HepG2 (cell line): ENCODE results near the gene LUC7L2. TPM values are rescaled to one million over a fixed set of nuclear protein-coding genes. Genes with fewer than 3 reads are reported as not detected.
"Not testable (repeated sequence)": the region's sequence is repeated elsewhere in the genome, so short reads cannot be mapped to it uniquely, and the experiment has no call there.

ENCODE experiments used
- ATAC-seq: fragments of 200-7000 bp; cut with Tn5 transposase; 3 replicates; pipeline ENCODE4 v1.9.1; 2020; ENCODE audit warnings: mild to moderate bottlenecking, moderate library complexity
- BruUV-seq: library from RNA; stranded (reverse); fragments of 400-500 nt; replicated peaks from 2 replicates; lab custom pipeline; 2021; lab: Mats Ljungman, UMichigan
- CTCF ChIA-PET: fragments of 300-600 bp; formaldehyde crosslinking; extraction: SDS; loops from one replicate; lab custom pipeline; 2021; ENCODE audit warnings: low total read pairs, inconsistent platforms, low intra/inter-chr PET ratio; lab: Yijun Ruan, JAX
- POLR2A ChIA-PET: fragments of 350-600 bp; sonication (Branson Sonifier 250); formaldehyde crosslinking; loops from one replicate; lab custom pipeline; 2020; ENCODE audit warnings: antibody characterized with exemption, inconsistent platforms; lab: Yijun Ruan, JAX
- DNase-seq: peaks from one replicate; pipeline ENCODE4 v3.0.0-alpha.2; 2015; ENCODE audit warnings: low spot score
- FAIRE-seq: peaks from 3 replicates; lab custom pipeline; 2011; peaks lifted over from hg19 to GRCh38; lab: Jason Lieb, UNC
- H2AFZ ChIP-seq: one replicate; pipeline ENCODE4 v1.6.1; 2011; ENCODE audit warnings: low read length, inconsistent platforms
- H3K27ac ChIP-seq: fragments of 300-600 bp; 3 replicates; pipeline ENCODE4 v1.8.0; 2011; ENCODE audit warnings: mixed run types, mild to moderate bottlenecking, mixed read lengths, low read length, inconsistent platforms; ENCODE audit not compliant: insufficient read depth; ENCODE audit errors: extremely low read length
- H3K27me3 ChIP-seq, 2 experiments: fragments of 200-600 bp in 1 of 2; 2 replicates in 1 of 2; 3 replicates in 1 of 2; pipeline versions ENCODE4 v1.6.0 to v1.8.0; 2011; ENCODE audit warnings: low read length in 2 of 2, mild to moderate bottlenecking in 2 of 2, moderate library complexity in 2 of 2, inconsistent platforms in 1 of 2; ENCODE audit not compliant: insufficient read depth in 2 of 2, control insufficient read depth in 1 of 2
- H3K36me3 ChIP-seq, 2 experiments: fragments of 200-600 bp in 1 of 2; replicated peaks in 1 of 2; 2 replicates in 1 of 2; 3 replicates in 1 of 2; pipeline versions ENCODE4 v1.5.1 to v1.8.0; 2011; ENCODE audit warnings: low read length in 2 of 2, inconsistent platforms in 1 of 2; ENCODE audit not compliant: insufficient read depth in 2 of 2, control insufficient read depth in 1 of 2
- H3K4me1 ChIP-seq: 2 replicates; pipeline ENCODE4 v1.5.1; 2012; ENCODE audit warnings: low read length, inconsistent platforms; ENCODE audit not compliant: insufficient read depth
- H3K4me2 ChIP-seq: 2 replicates; pipeline ENCODE4 v1.6.0; 2011; ENCODE audit warnings: low read depth, low read length, inconsistent platforms
- H3K4me3 ChIP-seq, 3 experiments: fragments of 200-600 bp in 1 of 3; sonication (generic), shearing (Covaris generic) in 1 of 3; replicated peaks in 1 of 3; 2 replicates each; pipeline ENCODE4 v1.5.1; 2011 to 2016; ENCODE audit warnings: low read length in 3 of 3, inconsistent platforms in 2 of 3, low read depth in 2 of 3, mild to moderate bottlenecking in 2 of 3, control low read depth in 1 of 3, mixed read lengths in 1 of 3; ENCODE audit not compliant: insufficient read depth in 1 of 3
- H3K79me2 ChIP-seq: one replicate; pipeline ENCODE4 v1.6.1; 2011; ENCODE audit warnings: low read length, inconsistent platforms; ENCODE audit not compliant: insufficient read depth
- H3K9ac ChIP-seq: 2 replicates; pipeline ENCODE4 v1.6.0; 2011; ENCODE audit warnings: mild to moderate bottlenecking, low read depth, low read length, inconsistent platforms; ENCODE audit not compliant: insufficient read depth
- H3K9me3 ChIP-seq: 2 replicates; pipeline ENCODE4 v1.5.1; 2012; ENCODE audit warnings: mild to moderate bottlenecking, low read length
- H4K20me1 ChIP-seq: 2 replicates; pipeline ENCODE4 v1.6.0; 2011; ENCODE audit warnings: inconsistent platforms, mild to moderate bottlenecking, low read length, moderate library complexity; ENCODE audit not compliant: insufficient read depth
- GTF2F1 ChIP-seq: fragments of 150-350 bp; IDR thresholded peaks from 2 replicates; pipeline ENCODE4 v1.6.1; 2014; ENCODE audit warnings: low read length
- MNT ChIP-seq: fragments of 450-650 bp; IDR thresholded peaks from 2 replicates; pipeline ENCODE4 v1.6.1; 2016
- MYC ChIP-seq: sonication (generic); formaldehyde crosslinking; IDR thresholded peaks from 2 replicates; pipeline ENCODE4 v1.9.0; 2021; ENCODE audit warnings: missing genetic modification reagents, borderline replicate concordance
- PATZ1 ChIP-seq: sonication (generic); formaldehyde crosslinking; IDR thresholded peaks from 2 replicates; pipeline ENCODE4 v1.4.0; 2020; ENCODE audit warnings: missing genetic modification reagents
- POLR2AphosphoS2 ChIP-seq: IDR thresholded peaks from 2 replicates; pipeline ENCODE4 v1.6.1; 2011; ENCODE audit warnings: low read depth, low read length, improper control_type of control experiment
- TBX3 ChIP-seq: fragments of 450-650 bp; IDR thresholded peaks from 2 replicates; pipeline ENCODE4 v1.6.1; 2017; ENCODE audit warnings: antibody characterized with exemption, mild to moderate bottlenecking, inconsistent platforms, borderline replicate concordance
- ZNF646 ChIP-seq: sonication (generic); formaldehyde crosslinking; IDR thresholded peaks from 2 replicates; pipeline ENCODE4 v1.9.0; 2021; ENCODE audit warnings: mild to moderate bottlenecking, missing genetic modification reagents
- WGBS: methylation state at CpG from one replicate; pipeline ENCODE4 v1.1.6; 2017; ENCODE audit warnings: low lambda C conversion rate; 5-methylcytosine and 5-hydroxymethylcytosine counted together
- in situ Hi-C: cut with HindIII; loops from 2 replicates; pipeline ENCODE4 v1.10.0; 2017; ENCODE audit warnings: low pct_unique_long_range_greater_than_20kb; ENCODE audit not compliant: extremely low pct_ligation_motif_present
- intact Hi-C: fragments of 100-400 bp; cut with micrococcal nuclease; formaldehyde crosslinking; loops from one replicate; pipeline ENCODE4 v1.10.0; 2022; ENCODE audit not compliant: unreplicated experiment
- polyA plus RNA-seq, 8 experiments: library from polyadenylated mRNA; depleted of rRNA in 3 of 8; stranded (reverse) in 7 of 8; unstranded in 1 of 8; fragments of >200 nt; fragmentation: Illumina TruSeq in 4 of 8; extraction: Trizol in 4 of 8; gene quantifications; 2 replicates each; pipeline versions ENCODE4 v1.2.1 to v1.2.3, GENCODE V29; 2011 to 2016; ENCODE audit warnings: low read depth in 4 of 8, missing spikeins in 1 of 8, mixed read lengths in 1 of 8; ENCODE audit not compliant: insufficient read depth in 1 of 8
- total RNA-seq, 5 experiments: library from RNA; depleted of rRNA; stranded (reverse); fragments of >200 nt; fragmentation: Illumina TruSeq; extraction: Trizol; gene quantifications; 2 replicates each; pipeline ENCODE4 v1.2.3, GENCODE V29; 2016; ENCODE audit warnings: low read depth in 1 of 5

Gene LUC7L2
- total and polyA plus RNA-seq, 2 of the 13 experiments (the other 11 are each of a cell fraction or from before 2014, with no cell fraction given): 17.9 to 50.7 TPM

- DNase-seq, BruUV-seq, H3K36me3 ChIP-seq, H3K4me3 ChIP-seq, H3K4me2 ChIP-seq, H3K27me3 ChIP-seq, H3K9me3 ChIP-seq, H3K9ac ChIP-seq, H3K79me2 ChIP-seq, intact Hi-C loops, H3K27ac ChIP-seq, H3K4me1 ChIP-seq, H2AFZ ChIP-seq, ATAC-seq, in situ Hi-C loops, H4K20me1 ChIP-seq, FAIRE-seq, CTCF ChIA-PET, POLR2A ChIA-PET: not testable (repeated sequence)
- WGBS: 82% methylated on average over 14 of the region's 14 CpGs
- 0 out of 2 replicates have a peak, but pooled peaks have one; percentile 24 for TF ChIP-seq PATZ1 (CRISPR knock-in tag)
Measured at GRCh38 chr7:139429735-139430134, 70.0 kb downstream of the LUC7L2 start.

GRCh38 chr7:139430443-139430842 is 70.7 kb downstream of the LUC7L2 start:
- no peak overlapping the region for H2AFZ ChIP-seq
- no peak overlapping the region for H3K4me3 ChIP-seq
- no peaks in the 10 kb centered on the region for H4K20me1 ChIP-seq
- H3K9me3 ChIP-seq: no peaks in the 10 kb centered on the region
- CTCF ChIA-PET: no interaction called here
- FAIRE-seq: no peak
- H3K9ac ChIP-seq: no peak overlapping the region
- no peak for ATAC-seq
- no peaks in the 10 kb centered on the region for H3K79me2 ChIP-seq
- H3K27ac ChIP-seq: no peak overlapping the region
- in situ Hi-C loops (no loop called here), intact Hi-C loops (no loop called here)
- no peak overlapping the region for H3K4me2 ChIP-seq
- H3K4me1 ChIP-seq: no peaks in the 10 kb centered on the region
- 92% methylated on average over 3 of the region's 4 CpGs for WGBS
- 0 out of 5 replicates have a peak, but pooled peaks cover 6 to 7% of the 10 kb centered on the region in 2 experiments for H3K36me3 ChIP-seq
- POLR2A ChIA-PET: no interaction called here
- BruUV-seq: no TSS peak
- no peaks in the 10 kb centered on the region for H3K27me3 ChIP-seq
- no peak for DNase-seq
- no peak for TF ChIP-seq POLR2AphosphoS2
- no peak for TF ChIP-seq MYC (CRISPR knock-in tag)
- TF ChIP-seq GTF2F1: no peak
- TF ChIP-seq TBX3: no peak
- TF ChIP-seq ZNF646 (CRISPR knock-in tag): no peak
- TF ChIP-seq MNT: no peak
